Measurements from ENCODE around the gene IMPDH1. TPM values are rescaled to one million over a fixed set of nuclear protein-coding genes. Genes with fewer than 3 reads are reported as not detected.
A peak's percentile ranks its signal among the peaks of the same experiment; 100 is the strongest.

Gene IMPDH1
- total RNA-seq, 4 donors from 2014 or later: 43.1 to 68.5 (median 47.4) TPM

GRCh38 chr7:128431221-128431620 is 21.4 kb upstream of the IMPDH1 start:
- H3K4me1 ChIP-seq: peaks cover 11% of the 10 kb centered on the region

GRCh38 chr7:128430207-128430606 is 20.4 kb upstream of the IMPDH1 start:
- Histone ChIP-seq H3K4me1 (peaks cover 11% of the 10 kb centered on the region), H3K27ac (no peak overlapping the region)

More at GRCh38 chr7:128431221-128431620, 21.4 kb upstream of the IMPDH1 start:
- no peaks in the 10 kb centered on the region for H3K36me3 ChIP-seq
- H3K27ac ChIP-seq: no peak overlapping the region
- H3K4me3 ChIP-seq: no peak overlapping the region
- no peaks in the 10 kb centered on the region for H3K9me3 ChIP-seq
- no peak for DNase-seq (ENCODE audit: low spot score in 2 of 2)
- H3K27me3 ChIP-seq: no peaks in the 10 kb centered on the region
- WGBS: 78% methylated on average over 3 of the region's 6 CpGs
- TF ChIP-seq POLR2A (IDR thresholded peaks at IDR 0.05) (no peak), CTCF (IDR thresholded peaks at IDR 0.05) (no peak), POLR2AphosphoS5 (IDR thresholded peaks at IDR 0.05) (no peak), EP300 (IDR thresholded peaks at IDR 0.05) (no peak)

GRCh38 chr7:128427289-128427891 is 17.6 kb upstream of the IMPDH1 start:
- H3K27me3 ChIP-seq: no peaks in the 10 kb centered on the region

More at GRCh38 chr7:128430207-128430606, 20.4 kb upstream of the IMPDH1 start:
- Histone ChIP-seq H3K4me3 (no peak overlapping the region), H3K27me3 (no peaks in the 10 kb centered on the region), H3K9me3 (no peaks in the 10 kb centered on the region), H3K36me3 (no peaks in the 10 kb centered on the region)
- TF ChIP-seq CTCF (IDR thresholded peaks at IDR 0.05): no peak
- no peak for TF ChIP-seq POLR2AphosphoS5 (IDR thresholded peaks at IDR 0.05)
- TF ChIP-seq EP300 (IDR thresholded peaks at IDR 0.05): no peak
- TF ChIP-seq POLR2A (IDR thresholded peaks at IDR 0.05): no peak
- no peak for DNase-seq (ENCODE audit: low spot score in 2 of 2)
- WGBS: 78% methylated on average over 3 of the region's 3 CpGs

GRCh38 chr7:128425850-128426249 is 16.1 kb upstream of the IMPDH1 start:
- DNase-seq (ENCODE audit: low spot score in 2 of 2): peak in 1 of 2 donors; percentile 74
- Histone ChIP-seq H3K27ac (no peak overlapping the region), H3K36me3 (no peaks in the 10 kb centered on the region), H3K27me3 (no peaks in the 10 kb centered on the region), H3K9me3 (no peaks in the 10 kb centered on the region), H3K4me3 (no peak overlapping the region), H3K4me1 (peaks cover 13% of the 10 kb centered on the region)
- 45% methylated on average over 4 of the region's 4 CpGs for WGBS
- no peak for TF ChIP-seq EP300 (IDR thresholded peaks at IDR 0.05)
- peak; percentile 62 to 88 for TF ChIP-seq CTCF (IDR thresholded peaks at IDR 0.05)

More at GRCh38 chr7:128427289-128427891, 17.6 kb upstream of the IMPDH1 start:
- DNase-seq (ENCODE audit: low spot score in 2 of 2): no peak
- Histone ChIP-seq H3K9me3 (no peaks in the 10 kb centered on the region), H3K36me3 (no peaks in the 10 kb centered on the region), H3K4me3 (no peak overlapping the region), H3K4me1 (peaks cover 13% of the 10 kb centered on the region), H3K27ac (no peak overlapping the region)
- no peak for TF ChIP-seq POLR2A (IDR thresholded peaks at IDR 0.05)
- TF ChIP-seq EP300 (IDR thresholded peaks at IDR 0.05): no peak
- peak; percentile 57 to 81 for TF ChIP-seq CTCF (IDR thresholded peaks at IDR 0.05)
- no peak for TF ChIP-seq POLR2AphosphoS5 (IDR thresholded peaks at IDR 0.05)
- 18% methylated on average over 7 of the region's 7 CpGs for WGBS

- Histone ChIP-seq H3K27me3 (no peaks in the 10 kb centered on the region), H3K27ac (no peak overlapping the region), H3K4me1 (peaks cover 13% of the 10 kb centered on the region), H3K36me3 (no peaks in the 10 kb centered on the region), H3K4me3 (no peak overlapping the region), H3K9me3 (no peaks in the 10 kb centered on the region)
- WGBS: 58% methylated on average over 1 of the region's 1 CpG
- TF ChIP-seq CTCF (IDR thresholded peaks at IDR 0.05) (no peak), POLR2A (IDR thresholded peaks at IDR 0.05) (no peak), POLR2AphosphoS5 (IDR thresholded peaks at IDR 0.05) (no peak), EP300 (IDR thresholded peaks at IDR 0.05) (no peak)
- DNase-seq (ENCODE audit: low spot score in 2 of 2): no peak
These were observed 15.0 kb upstream of the IMPDH1 start for GRCh38 chr7:128424686-128425275.

Data from suprapubic skin (tissue), 4 donors.